ENCODE results near the gene CELF1.

The CELF1 gene

DNA sequence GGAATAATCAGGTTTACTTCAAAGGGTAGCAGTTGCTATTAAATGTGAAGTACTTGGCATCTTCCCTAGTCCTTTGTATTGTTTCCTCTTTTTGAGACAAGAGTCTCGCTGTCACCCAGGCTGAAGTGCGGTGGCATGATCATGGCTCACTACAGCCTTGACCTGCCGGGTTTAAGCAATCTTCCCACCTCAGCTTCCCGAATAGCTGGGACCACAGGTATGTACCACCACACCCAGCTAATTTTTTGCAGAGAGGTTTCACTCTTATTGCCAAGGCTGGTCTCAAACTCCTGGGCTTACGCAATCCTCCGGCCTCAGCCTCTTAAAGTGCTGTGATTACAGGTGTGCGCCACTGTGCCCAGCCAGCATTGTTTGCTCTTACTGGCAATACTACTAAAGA is 67.8 kb downstream of the CELF1 start:
- no peak for DNase-seq (ENCODE audit: low spot score)

DNA sequence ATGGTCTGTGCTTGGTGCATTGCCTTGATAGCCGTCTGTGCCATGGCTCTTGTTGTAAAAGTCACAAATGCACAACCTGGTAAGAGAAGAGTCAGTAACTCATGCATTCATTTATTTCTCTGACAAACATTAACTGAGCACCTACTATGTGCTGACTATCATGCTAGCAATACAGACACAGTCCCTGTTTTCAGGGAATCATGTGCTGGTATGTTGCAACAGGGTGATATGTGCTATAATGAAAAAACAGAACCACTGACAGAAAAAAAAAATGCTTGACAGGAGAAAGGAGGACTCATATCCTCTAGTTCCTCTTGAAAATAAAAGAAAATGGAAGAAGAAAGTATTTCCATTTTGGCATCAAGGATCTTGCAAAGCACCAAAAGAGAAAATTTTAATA is 69.5 kb downstream of the CELF1 start:
- DNase-seq (ENCODE audit: low spot score): no peak

DNA sequence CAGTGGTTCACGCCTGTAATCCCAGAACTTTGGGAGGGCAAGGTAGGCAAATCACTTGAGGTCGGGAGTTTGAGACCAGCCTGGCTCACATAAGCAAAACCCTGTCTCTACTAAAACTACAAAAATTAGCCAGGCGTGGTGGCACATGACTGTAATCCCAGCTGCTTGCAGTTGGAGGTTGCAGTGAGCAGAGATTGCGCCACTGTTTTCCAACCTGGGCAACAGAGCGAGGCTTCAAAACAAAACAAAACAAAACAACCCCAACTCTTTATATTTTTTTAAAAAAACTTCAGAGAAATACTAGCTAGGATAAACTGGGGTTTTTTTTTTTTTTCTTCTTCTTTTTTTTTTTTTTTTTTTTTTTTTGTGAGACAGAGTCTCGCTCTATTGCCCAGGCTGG is 72.2 kb downstream of the CELF1 start:
- DNase-seq (ENCODE audit: low spot score): no peak

DNA sequence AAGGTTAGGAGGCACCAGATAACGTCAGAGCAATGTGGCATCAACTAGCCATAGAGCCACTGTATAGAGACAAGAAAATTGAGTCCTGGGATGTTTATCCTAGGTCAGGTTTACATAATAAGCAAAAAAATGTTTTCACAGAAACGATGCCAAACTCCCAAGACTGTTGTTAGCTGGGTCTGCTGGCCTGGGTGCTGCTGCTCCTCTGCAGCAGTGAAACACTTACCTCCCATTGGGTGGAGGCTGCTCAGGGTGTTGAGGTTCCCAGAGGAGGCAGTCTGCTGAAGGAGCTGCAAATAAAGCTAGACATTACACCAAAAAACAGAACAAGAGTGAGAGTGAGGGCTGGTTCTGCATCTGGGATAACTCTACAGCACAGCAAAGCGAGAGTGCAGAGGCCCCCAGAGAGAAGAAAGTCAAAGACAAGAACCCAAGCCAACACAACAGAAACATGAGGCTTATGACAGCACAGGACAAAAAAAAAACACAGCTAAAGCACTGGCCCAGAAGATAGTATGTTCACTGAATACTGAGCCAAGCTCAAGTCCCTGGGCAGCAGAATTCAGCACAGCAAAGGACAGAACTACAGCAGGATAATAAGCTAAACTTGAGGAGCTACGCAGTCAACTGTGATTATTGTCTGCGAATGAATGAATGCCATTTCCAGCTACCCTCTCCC is 74.1 kb downstream of the CELF1 start:
- DNase-seq (ENCODE audit: low spot score): no peak

DNA sequence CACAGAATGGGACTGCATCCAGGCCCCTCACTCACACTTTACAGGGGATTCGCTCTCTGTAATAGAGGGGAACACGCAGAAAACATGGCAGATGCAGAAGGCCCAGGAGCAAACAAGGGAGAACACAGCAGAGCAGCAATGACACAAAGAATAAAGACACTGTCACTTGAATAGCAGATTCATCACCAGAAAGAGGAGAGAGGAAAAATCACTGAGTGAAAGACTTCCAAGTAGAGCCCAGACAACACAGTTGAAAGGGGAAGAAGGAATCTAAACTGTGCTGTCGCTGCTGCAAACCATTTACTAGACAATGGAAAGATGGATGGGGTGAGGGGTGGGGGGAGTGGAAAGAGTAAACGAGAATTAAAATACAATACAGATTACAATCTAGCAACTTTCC is 75.2 kb downstream of the CELF1 start:
- no peak for DNase-seq (ENCODE audit: low spot score)

DNA sequence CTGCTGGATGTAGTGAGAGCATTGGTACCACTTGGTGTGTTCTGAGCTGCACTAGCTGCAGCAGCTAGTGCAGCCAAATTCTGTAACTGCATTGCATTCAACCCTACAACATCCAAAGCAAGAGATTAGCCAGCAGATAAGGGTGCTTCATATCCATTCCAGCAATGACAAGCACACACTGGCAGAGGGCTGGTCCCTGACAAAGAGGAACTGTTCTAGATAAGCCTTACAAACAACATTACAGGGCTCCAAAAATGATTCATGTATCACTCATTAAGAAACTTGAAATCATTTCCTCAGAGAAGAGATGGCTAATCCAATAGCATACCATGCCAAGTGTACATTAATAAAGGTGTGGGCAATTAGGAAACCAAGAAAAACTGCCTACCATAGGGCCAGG is 75.6 kb downstream of the CELF1 start:
- no peak for DNase-seq (ENCODE audit: low spot score)

DNA sequence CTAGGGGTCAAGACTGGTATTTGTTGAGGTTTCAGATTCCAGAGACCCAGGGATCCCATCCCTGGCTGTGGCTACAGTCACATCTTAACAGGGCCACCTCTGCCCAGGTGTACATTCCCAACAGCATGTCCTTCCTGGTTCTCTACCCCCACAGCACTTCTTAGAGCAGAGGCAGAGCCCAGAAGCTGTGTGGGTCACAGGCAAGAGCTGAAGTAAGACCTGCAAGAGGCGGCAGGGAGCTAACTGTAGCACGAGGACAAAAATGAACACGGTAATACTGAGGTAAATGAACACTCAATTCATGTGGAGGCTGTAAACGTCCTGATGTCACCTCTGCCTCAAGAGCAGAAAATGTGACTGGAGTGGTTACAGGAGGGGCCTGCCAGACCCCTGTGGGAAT is 82.3 kb downstream of the CELF1 start:
- DNase-seq (ENCODE audit: low spot score): no peak

DNA sequence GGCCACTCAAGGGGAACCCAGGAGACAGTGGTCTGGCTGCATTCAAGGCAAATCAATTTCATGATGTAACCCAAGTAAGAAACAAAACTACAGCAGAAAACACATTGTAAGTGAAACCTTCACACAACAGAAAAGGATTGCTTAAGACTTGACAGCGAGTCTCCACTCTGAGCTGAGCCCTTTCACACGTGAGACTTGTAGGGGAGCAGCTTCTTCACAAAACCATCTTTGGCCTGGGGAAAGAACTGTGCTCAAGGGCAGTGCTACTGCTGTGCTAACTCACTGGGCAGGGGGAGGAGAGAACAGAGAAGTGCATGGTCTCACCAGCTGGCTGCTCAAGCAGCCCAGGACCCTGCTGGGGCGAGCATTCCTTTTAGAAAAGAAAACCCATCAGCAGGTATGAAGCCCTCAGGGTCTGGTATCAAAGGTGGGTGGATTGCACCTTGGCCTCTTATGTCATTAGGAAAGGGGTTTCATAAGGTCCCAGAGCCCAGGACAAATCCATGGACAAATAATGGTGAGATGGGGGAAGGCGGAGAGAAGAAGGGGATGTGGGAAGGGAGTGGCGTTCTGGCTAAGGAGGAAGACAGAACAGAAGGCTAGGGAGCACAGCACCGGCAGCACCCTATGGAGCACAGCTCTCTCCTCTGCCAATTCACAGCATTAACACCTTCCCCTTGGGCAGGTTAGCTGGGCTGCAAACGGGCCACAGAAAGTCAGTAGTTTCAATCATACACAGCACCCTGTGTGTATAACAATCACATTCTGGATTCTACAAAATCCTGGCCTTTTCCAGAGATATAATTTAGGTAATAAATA is 83.4 kb downstream of the CELF1 start:
- DNase-seq (ENCODE audit: low spot score): peak; percentile 37

DNA sequence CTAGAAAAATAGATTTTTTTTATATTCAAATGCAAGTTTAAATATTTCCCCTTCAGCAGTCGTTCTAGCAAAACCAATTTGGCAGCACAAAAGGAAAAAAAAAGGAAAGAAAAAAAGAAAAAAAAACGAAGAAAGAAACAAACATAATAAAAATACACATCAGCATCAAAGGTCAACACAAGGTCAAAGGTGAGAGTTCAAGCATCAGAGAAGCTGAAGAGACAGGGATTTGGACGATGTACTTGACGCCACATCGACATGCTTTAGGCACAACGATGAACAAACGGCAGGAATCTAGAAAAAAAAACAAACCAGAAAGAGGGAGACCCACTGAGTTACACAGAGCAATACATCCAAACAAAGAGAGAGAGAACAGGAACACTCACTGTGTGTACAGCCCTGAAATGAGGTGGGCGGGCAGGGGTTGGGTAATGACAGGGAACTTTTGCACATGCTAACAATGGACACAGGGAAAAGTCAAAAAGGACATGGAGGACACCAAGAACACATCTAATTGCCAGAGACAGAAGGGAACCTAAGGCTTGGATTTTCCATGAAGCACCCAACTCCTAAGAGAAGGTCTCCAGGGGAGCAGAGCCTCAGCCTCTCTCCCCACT is 84.2 kb downstream of the CELF1 start:
- no peak for DNase-seq (ENCODE audit: low spot score)

DNA sequence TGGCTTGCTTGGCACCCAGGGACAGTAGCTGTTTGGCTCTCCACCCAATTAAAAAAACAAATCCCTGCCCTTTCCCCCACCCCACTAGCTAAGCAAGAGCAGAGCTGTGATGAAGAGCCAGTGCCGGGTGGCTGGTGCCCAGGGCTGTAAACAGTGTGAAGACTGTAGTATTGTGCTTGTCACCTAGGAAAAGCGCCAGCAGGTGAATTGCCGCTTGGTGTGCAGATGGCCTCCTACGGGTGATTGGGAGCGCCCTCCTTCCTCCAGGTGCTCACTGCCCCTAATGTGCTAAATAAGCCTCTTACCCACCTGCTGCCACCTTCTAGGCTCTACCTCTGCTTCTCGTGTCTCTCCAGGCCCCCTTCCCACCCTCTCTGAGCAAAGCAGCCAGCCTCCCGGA is 85.6 kb downstream of the CELF1 start:
- DNase-seq (ENCODE audit: low spot score): no peak

DNA sequence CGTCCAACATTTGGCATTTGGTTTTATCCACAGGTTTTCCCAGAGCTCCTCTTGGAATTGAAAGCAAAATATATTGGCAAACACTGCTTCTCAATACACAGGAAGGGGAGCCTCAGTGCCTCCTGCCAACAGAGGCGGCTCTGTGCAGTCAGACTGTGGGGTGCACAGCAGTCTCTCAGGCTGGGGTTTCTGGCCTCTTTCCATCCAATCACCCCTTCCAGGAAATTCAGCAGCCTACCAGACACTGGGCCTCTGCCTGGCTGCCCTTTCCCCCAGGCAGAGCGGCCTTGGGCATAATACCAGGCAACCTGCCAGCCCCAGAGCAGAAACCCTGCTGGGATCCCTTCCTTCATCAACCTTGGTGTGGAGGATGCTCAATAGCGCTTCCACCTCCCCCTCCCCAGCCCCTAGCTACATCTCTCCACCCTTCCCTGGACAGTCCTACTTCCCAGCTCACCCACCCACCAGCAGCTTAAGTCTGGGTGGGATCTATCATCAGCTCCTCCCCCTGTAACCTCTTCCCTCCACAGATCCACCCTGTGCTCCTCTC is 86.2 kb downstream of the CELF1 start:
- peak; percentile 53 for DNase-seq (ENCODE audit: low spot score)

DNA sequence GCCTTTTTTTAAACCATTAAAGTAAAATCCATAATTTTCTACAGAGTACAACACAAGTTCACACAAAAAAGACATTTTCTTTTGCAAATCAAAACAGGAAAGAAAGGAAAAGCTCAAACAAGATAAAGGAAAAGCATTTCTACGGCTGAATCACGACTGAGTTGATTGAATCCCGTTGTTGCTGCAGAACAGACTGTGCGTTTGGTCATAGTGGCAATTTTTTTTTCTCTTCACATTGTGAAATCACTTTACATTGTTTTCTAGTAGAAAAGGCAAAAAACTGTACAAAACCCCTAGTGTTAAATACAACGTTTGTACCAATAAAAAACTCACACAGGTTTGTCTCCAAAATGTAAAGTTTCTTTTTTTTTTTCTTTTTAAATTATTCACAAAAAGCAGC is 86.7 kb downstream of the CELF1 start:
- no peak for DNase-seq (ENCODE audit: low spot score)

DNA sequence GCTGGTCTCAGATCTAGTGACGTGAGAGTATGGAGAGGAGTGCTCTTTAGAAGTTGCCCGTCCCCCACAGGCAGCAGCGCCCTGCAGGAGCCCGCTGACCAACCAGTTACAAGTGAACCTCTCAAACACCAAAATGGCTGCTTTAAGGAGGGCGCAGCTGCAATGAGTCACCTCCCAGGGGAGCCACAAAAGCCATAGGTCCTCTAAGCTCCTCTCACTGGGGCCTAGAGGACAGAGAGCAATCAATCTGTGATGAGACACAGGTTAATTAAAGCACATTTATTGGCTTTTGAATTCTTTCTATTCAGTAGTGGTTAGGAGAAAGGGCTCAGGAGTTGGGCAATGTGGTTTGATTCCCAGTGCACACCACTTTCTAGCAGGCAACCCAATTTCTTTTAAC is 88.4 kb downstream of the CELF1 start:
- no peak for DNase-seq (ENCODE audit: low spot score)

DNA sequence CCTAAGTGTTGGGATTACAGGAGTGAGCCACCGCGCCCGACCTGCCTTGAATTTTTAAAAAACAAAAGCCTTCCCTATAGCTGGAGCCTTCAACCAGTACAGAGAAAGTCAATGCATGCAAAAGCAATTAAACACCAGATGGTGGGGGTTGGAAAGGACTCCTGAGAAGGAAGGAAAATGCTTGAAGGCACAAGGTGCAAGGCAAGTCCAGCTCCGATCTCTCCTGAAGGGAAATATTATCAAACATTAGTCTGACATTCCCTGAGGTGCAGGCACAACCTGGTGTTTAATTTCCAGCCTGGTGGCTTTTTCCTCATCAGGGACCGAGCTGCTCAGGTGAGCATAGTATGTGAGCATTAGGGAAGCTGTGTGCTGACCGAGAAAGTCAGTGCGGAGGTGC is 91.1 kb downstream of the CELF1 start:
- no peak for DNase-seq (ENCODE audit: low spot score)

DNA sequence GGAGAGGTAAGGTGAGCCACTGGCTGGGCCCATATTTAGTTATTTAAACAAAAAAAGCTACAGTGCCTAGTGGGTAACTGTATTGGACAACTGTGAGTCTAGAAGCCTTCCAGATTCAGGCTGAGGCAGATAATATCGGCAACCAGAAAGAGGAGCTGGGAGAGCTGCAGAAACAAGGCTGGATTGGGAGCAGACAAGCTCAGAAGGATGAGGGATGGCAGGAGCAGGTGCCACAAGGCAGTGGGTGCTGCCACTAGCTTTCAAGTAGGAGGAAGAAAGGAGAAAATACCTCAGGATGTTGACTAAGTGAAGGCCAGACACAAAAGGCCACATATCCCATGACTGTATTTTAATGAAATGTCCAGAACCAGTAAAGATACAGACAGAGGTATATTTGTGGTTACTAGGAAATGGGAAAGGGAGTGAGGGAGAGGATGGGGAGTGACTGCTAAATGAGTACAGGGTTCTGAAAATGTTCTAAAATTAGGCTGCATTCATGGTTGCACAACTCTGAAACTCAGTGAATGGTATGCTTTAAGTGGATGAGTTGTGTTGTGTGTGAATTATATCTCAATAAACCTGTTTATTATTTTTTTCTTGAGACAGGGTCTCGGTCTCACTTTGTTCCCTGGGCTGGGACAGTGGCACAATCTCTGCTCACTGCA is 92.2 kb downstream of the CELF1 start:
- no peak for DNase-seq (ENCODE audit: low spot score)

DNA sequence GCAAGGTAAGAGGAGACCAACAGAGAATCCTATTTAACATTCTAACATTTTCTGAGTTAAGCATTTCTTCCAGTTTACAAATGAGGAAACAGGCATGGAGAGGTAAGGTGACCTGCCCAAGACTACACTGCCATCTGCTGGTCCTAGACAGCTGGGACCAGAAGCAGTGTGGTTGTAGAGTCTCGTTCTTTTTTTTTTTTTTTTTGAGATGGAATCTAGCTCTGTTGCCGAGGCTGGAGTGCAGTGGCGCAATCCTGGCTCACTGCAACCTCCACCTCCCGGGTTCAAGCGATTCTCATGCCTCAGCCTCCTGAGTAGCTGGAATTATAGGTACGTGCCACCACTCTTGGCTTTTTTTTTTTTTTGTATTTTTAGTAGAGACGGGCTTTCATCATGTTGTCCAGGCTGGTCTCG is 98.7 kb downstream of the CELF1 start:
- DNase-seq (ENCODE audit: low spot score): peak; percentile 73

DNA sequence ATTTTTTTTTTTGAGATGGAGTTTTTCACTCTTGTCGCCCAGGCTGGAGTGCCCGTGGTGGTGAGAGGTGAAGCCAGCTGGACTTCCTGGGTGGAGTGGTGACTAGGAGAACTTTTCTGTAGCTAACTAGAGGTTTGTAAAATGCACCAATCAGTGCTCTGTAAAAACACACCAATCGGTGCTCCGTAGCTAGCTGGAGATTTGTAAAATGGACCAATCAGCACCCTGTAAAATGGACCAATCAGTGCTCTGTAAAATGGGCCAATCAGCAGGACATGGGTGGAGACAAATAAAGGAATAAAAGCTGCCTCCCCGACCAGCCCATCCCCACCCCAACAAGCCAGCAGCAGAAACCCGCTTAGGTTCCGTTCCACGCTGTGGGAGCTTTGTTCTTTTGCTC is 99.6 kb downstream of the CELF1 start:
- no peak for DNase-seq (ENCODE audit: low spot score)

DNA sequence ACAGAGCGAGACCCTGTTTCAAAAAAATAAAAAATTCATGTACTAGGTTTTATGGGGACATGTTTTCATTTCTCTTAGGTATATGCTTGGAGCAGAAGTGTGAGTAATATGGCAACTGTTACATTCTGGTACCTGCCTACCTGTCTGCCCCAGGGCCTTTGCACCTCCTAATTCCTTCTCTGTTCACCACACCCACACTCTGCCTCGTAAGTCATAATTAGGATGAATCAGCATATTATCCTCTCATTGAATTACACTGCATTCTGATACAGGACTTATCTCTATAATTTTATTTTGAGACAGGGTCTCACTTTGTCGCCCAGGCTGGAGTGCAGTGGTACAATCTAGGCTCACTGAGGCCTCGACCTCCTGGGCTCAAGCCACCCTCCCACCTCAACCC is 100.9 kb downstream of the CELF1 start:
- no peak for DNase-seq (ENCODE audit: low spot score)

DNA sequence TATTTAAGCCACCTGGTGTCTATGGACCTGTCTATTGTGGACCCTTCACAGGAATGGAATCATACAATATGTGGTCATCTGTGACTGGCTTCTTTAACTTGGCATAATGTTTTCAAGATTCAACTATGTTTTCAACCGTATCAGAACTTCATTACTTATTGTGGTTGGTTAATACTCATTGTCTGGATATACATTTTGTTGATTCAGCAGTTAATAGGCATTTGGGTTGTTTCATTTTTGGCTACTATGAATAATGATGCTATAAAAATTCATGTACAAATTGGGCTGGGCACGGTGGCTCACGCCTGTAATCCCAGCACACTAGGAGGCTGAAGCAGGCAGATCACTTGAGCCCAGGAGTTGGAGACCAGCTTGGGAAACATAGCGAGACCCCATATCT is 101.5 kb downstream of the CELF1 start:
- DNase-seq (ENCODE audit: low spot score): no peak

DNA sequence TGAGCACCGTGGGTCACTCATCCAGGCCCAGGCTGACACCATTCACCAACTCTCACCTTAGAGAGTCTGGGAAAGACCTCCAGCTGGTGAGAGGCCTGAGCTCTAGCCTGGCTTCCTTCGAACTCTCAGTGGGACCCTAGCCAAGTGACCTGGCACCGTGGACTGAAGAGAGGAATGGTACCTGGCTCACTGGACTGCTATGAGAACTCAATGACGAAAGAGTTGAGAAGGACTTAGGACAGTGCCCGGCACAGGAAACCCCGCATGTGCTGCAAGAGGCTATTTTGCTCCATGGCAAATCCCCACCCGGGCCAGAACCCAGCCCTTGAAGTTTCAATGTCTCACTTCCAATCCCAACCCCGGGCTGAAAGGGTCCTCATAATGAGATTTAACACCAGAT is 103.4 kb downstream of the CELF1 start:
- no peak for DNase-seq (ENCODE audit: low spot score)

DNA sequence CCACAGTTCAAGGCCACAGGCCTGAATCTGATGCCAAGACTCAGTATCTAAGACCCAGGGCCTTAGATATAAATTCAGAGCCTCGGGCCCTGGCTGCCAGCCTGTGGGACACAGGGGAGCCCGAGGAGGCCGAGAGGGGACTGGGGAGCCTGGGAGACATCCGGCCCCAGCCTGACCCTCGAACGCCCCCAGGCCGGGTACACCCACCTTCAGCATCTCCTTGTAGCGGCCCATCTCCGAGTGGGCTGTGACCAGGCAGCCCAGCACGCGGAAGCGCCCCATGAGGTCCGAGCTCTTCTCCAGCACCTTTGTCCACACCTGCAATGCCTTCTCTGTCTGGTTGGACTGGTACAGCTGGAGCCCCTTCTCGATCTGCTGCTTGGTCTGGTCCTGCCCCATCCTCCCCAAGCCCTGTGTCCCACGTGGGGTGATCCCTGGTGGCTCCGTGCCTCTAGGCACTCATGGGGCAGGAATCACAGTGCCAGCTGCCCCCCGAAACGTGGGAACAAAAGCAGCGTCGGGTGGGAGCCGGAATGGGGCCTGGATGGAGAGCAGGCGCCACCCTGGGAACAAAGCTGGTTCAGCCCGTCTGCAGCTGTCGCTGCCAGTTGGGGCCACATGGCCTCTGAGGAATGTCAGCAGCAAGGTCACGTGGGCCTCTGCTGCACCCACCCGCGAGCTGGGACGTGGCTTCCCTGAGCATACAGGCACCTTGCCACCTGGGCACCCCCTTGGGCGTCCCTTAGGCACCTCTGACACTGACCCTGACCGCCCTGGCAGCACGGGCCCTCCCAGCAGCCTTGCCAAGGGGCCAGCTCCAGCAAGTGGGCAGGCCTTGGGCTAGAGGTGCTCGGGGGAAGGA is 104.1 kb downstream of the CELF1 start, which contains the start of gene RAPSN:
RAPSN (minus strand) TSS at position 571 of the 862 bp plus-strand sequence; CDS start at position 399, 172 bp downstream.
- DNase-seq (ENCODE audit: low spot score): no peak
